Endothelial cell of umbilical vein (primary cell): Measurements from ENCODE around the gene SOWAHD. TPM values are rescaled to one million over a fixed set of nuclear protein-coding genes. Genes with fewer than 3 reads are reported as not detected.

Source experiments
- BruUV-seq: library from RNA; stranded (reverse); fragments of 400-500 nt; replicated peaks from 2 replicates; lab custom pipeline; 2021; lab: Mats Ljungman, UMichigan
- CTCF ChIA-PET: fragments of 300-600, 350-600 bp; sonication (Branson Sonifier 250); formaldehyde crosslinking; loops from one replicate; lab custom pipeline; 2021; ENCODE audit warnings: antibody characterized with exemption, inconsistent platforms; lab: Charles Lee
- POLR2A ChIA-PET: fragments of 300-600, 350-600 bp; sonication (Branson Sonifier 250); formaldehyde crosslinking; loops from one replicate; lab custom pipeline; 2021; ENCODE audit warnings: antibody characterized with exemption, inconsistent platforms; lab: Charles Lee
- DNase-seq: peaks from one replicate; pipeline ENCODE4 v3.0.0-alpha.2; 2011; ENCODE audit warnings: low read depth, low spot score
- FAIRE-seq: peaks from 2 replicates; lab custom pipeline; 2011; peaks lifted over from hg19 to GRCh38; lab: Jason Lieb, UNC
- H2AFZ ChIP-seq: 2 replicates; pipeline ENCODE4 v1.6.0; 2012; ENCODE audit warnings: low read depth, low read length, control low read depth, inconsistent platforms
- H3K27ac ChIP-seq: 2 replicates; pipeline ENCODE4 v1.5.1; 2011; ENCODE audit warnings: low read depth, mild to moderate bottlenecking, control low read depth, low read length, moderate library complexity; ENCODE audit not compliant: insufficient read depth
- H3K27me3 ChIP-seq, 2 experiments: 2 replicates each; pipeline versions ENCODE4 v1.6.0 to v1.6.1; 2011; ENCODE audit warnings: low read length in 2 of 2, mixed read lengths in 1 of 2; ENCODE audit not compliant: control insufficient read depth in 2 of 2, insufficient read depth in 2 of 2
- H3K36me3 ChIP-seq, 2 experiments: 2 replicates in 1 of 2; 3 replicates in 1 of 2; pipeline ENCODE4 v1.5.1; 2011; ENCODE audit warnings: low read length in 2 of 2, mild to moderate bottlenecking in 1 of 2, moderate library complexity in 1 of 2; ENCODE audit not compliant: control insufficient read depth in 2 of 2, insufficient read depth in 2 of 2; ENCODE audit errors: extremely low read depth in 1 of 2
- H3K4me1 ChIP-seq: 3 replicates; pipeline ENCODE4 v1.5.1; 2011; ENCODE audit warnings: mild to moderate bottlenecking, low read length; ENCODE audit not compliant: control insufficient read depth, insufficient read depth; ENCODE audit errors: extremely low read depth
- H3K4me2 ChIP-seq: 2 replicates; pipeline ENCODE4 v1.6.1; 2011; ENCODE audit warnings: low read length, control low read depth, mixed read lengths; ENCODE audit not compliant: insufficient read depth
- H3K4me3 ChIP-seq, 3 experiments: fragments of 200-600 bp in 1 of 3; sonication (generic), shearing (Covaris generic) in 1 of 3; replicated peaks in 1 of 3; 2 replicates each; pipeline ENCODE4 v1.5.1; 2011 to 2016; ENCODE audit warnings: control low read depth in 3 of 3, low read length in 3 of 3, mild to moderate bottlenecking in 2 of 3, inconsistent platforms in 1 of 3, low read depth in 1 of 3, moderate library complexity in 1 of 3; ENCODE audit not compliant: insufficient read depth in 1 of 3
- H3K79me2 ChIP-seq: 2 replicates; pipeline ENCODE4 v1.6.0; 2012; ENCODE audit warnings: low read length, inconsistent platforms; ENCODE audit not compliant: control insufficient read depth, insufficient read depth
- H3K9ac ChIP-seq: replicated peaks from 2 replicates; pipeline ENCODE3; 2011; ENCODE audit warnings: low read length, control low read depth; ENCODE audit not compliant: insufficient read depth; ENCODE audit errors: extremely low read depth
- H3K9me1 ChIP-seq: replicated peaks from 3 replicates; pipeline ENCODE4 v1.6.0; 2011; ENCODE audit warnings: mild to moderate bottlenecking, low read length; ENCODE audit not compliant: control insufficient read depth, insufficient read depth; ENCODE audit errors: extremely low read depth
- H3K9me3 ChIP-seq: replicated peaks from 2 replicates; pipeline ENCODE4 v1.5.1; 2012; ENCODE audit warnings: low read length, inconsistent platforms; ENCODE audit not compliant: control insufficient read depth, insufficient read depth
- H4K20me1 ChIP-seq: replicated peaks from 2 replicates; pipeline ENCODE3; 2011; ENCODE audit warnings: mild to moderate bottlenecking, low read length; ENCODE audit not compliant: control insufficient read depth, insufficient read depth; ENCODE audit errors: extremely low read depth
- EZH2 ChIP-seq: IDR thresholded peaks from 2 replicates; pipeline ENCODE4 v1.6.1; 2012; ENCODE audit warnings: borderline replicate concordance, low read depth, mild to moderate bottlenecking, moderate library complexity, low read length, inconsistent platforms; ENCODE audit not compliant: severe bottlenecking
- FOS ChIP-seq: IDR thresholded peaks from 2 replicates; pipeline ENCODE4 v1.6.1; 2011; ENCODE audit warnings: mild to moderate bottlenecking, low read length, moderate library complexity, borderline replicate concordance; ENCODE audit not compliant: insufficient read depth
- GATA2 ChIP-seq: IDR thresholded peaks from 2 replicates; pipeline ENCODE4 v1.7.0; 2011; ENCODE audit warnings: low read depth, mild to moderate bottlenecking, moderate library complexity, mixed read lengths, low read length; ENCODE audit not compliant: insufficient read length, insufficient read depth
- JUN ChIP-seq: IDR thresholded peaks from 2 replicates; pipeline ENCODE4 v1.6.1; 2011; ENCODE audit warnings: borderline replicate concordance, low read depth; ENCODE audit not compliant: insufficient read length, insufficient read depth
- MYC ChIP-seq: IDR thresholded peaks from one replicate; pipeline ENCODE4 v1.6.1; 2011; ENCODE audit warnings: mild to moderate bottlenecking, low read depth, low read length
- POLR2A ChIP-seq: IDR thresholded peaks from 2 replicates; pipeline ENCODE4 v1.6.1; 2012; ENCODE audit warnings: low read depth, mild to moderate bottlenecking, control low read depth, low read length
- POLR2AphosphoS5 ChIP-seq: IDR thresholded peaks from 2 replicates; pipeline ENCODE4 v1.6.1; 2012; ENCODE audit warnings: low read depth, mild to moderate bottlenecking, control low read depth, low read length, moderate library complexity; ENCODE audit not compliant: insufficient read depth
- dilution Hi-C: fragments of 300-500 bp; cut with MboI; formaldehyde crosslinking; loops from one replicate; pipeline ENCODE4 v1.15.0; 2019; ENCODE audit warnings: low sequenced_read_pairs; ENCODE audit not compliant: extremely low pct_ligation_motif_present
- intact Hi-C: fragments of 100-400 bp; cut with micrococcal nuclease; formaldehyde crosslinking; loops from one replicate; pipeline ENCODE4 v1.10.0; 2022
- polyA plus RNA-seq, 4 experiments: library from polyadenylated mRNA; depleted of rRNA in 3 of 4; stranded (reverse) in 3 of 4; unstranded in 1 of 4; fragments of >200 nt; gene quantifications; 2 replicates each; pipeline versions ENCODE4 v1.2.1 to v1.2.3, GENCODE V29; 2011 to 2012; ENCODE audit warnings: missing spikeins in 1 of 4
- total RNA-seq: library from RNA; stranded (reverse); gene quantifications from 2 replicates; pipeline ENCODE4 v1.2.3, GENCODE V29; 2021
- TF ChIP-seq, protein P1 (sequence below): IDR thresholded peaks from 2 replicates; pipeline ENCODE4 v1.6.1; 2011; ENCODE audit not compliant: insufficient read depth, insufficient read length
- TF ChIP-seq, protein P2 (sequence below), 2 donors: IDR thresholded peaks; 1 replicate in 1 of 2; 2 replicates in 1 of 2; pipeline ENCODE4 v1.5.1; 2011; ENCODE audit warnings: low read length in 2 of 2, mild to moderate bottlenecking in 2 of 2, moderate library complexity in 2 of 2, control low read depth in 1 of 2, inconsistent platforms in 1 of 2, low read depth in 1 of 2; ENCODE audit not compliant: insufficient read depth in 1 of 2; ENCODE audit errors: extremely low read depth in 1 of 2

SOWAHD gene
- total and polyA plus RNA-seq, 2 donors (not counting 3 experiments of a cell fraction or from before 2014, with no cell fraction given): not detected

DNA sequence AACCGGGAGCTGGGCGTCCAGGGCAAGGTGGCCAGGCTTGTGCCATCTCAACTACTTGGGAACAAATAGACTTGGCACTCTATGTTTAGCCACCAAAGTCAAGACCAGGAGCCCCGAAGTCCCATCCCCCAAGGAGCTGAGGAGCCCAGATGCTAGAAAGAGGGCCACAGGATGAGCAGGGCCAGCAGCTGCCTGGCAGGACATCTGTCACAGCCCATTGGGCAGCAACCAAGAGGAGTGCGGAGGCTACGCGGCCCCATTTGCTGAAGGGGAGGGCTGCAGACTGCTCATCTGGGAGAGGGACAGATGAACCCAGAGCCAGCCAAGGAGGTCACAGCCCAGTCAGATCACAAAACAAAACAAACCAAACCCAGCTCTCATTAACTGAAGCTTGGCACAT lies 22.9 kb upstream of the SOWAHD start:
- Histone ChIP-seq H3K4me3 (no peak overlapping the region), H3K4me1 (no peaks in the 10 kb centered on the region), H3K36me3 (no peaks in the 10 kb centered on the region), H3K27me3 (no peaks in the 10 kb centered on the region), H3K9me1 (no peaks in the 10 kb centered on the region), H4K20me1 (no peaks in the 10 kb centered on the region), H3K27ac (no peak overlapping the region), H3K79me2 (no peaks in the 10 kb centered on the region), H3K9me3 (no peaks in the 10 kb centered on the region), H2AFZ (no peak overlapping the region), H3K4me2 (no peak overlapping the region), H3K9ac (no peak overlapping the region)
- no TSS peak for BruUV-seq
- FAIRE-seq (no peak), DNase-seq (no peak)
- intact Hi-C loops (no loop called here), dilution Hi-C loops (no loop called here)
- POLR2A ChIA-PET: no interaction called here
- CTCF ChIA-PET: interaction anchor here (1.0 to 10.5 kb wide), 2 partner anchors 126 to 253 kb away, joined by 4 to 106 read pairs; no protein-coding TSS in a partner anchor
- TF ChIP-seq GATA2 (no peak), MYC (no peak), JUN (no peak), FOS (no peak), EZH2 (no peak), POLR2AphosphoS5 (no peak)
- TF ChIP-seq, protein P1, sequence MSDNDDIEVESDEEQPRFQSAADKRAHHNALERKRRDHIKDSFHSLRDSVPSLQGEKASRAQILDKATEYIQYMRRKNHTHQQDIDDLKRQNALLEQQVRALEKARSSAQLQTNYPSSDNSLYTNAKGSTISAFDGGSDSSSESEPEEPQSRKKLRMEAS: no peak

GRCh38 chrX:119736206-119736764 lies 22.1 kb upstream of the SOWAHD start:
- ChIA-PET CTCF (interaction anchor here (10.5 kb wide), 1 partner anchor 127 kb away, joined by 106 read pairs; no protein-coding TSS in a partner anchor), POLR2A (no interaction called here)
- dilution Hi-C loops (no loop called here), intact Hi-C loops (no loop called here)
- no peaks in the 10 kb centered on the region for H3K9me1 ChIP-seq
- FAIRE-seq (no peak), DNase-seq (no peak)
- no peaks in the 10 kb centered on the region for H4K20me1 ChIP-seq
- H3K9me3 ChIP-seq: no peaks in the 10 kb centered on the region
- TF ChIP-seq MYC (no peak), EZH2 (no peak), GATA2 (no peak), POLR2A (no peak), FOS (no peak), POLR2AphosphoS5 (no peak), JUN (no peak)
- TF ChIP-seq, protein P2, sequence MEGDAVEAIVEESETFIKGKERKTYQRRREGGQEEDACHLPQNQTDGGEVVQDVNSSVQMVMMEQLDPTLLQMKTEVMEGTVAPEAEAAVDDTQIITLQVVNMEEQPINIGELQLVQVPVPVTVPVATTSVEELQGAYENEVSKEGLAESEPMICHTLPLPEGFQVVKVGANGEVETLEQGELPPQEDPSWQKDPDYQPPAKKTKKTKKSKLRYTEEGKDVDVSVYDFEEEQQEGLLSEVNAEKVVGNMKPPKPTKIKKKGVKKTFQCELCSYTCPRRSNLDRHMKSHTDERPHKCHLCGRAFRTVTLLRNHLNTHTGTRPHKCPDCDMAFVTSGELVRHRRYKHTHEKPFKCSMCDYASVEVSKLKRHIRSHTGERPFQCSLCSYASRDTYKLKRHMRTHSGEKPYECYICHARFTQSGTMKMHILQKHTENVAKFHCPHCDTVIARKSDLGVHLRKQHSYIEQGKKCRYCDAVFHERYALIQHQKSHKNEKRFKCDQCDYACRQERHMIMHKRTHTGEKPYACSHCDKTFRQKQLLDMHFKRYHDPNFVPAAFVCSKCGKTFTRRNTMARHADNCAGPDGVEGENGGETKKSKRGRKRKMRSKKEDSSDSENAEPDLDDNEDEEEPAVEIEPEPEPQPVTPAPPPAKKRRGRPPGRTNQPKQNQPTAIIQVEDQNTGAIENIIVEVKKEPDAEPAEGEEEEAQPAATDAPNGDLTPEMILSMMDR (IDR thresholded peaks at IDR 0.05; ENCODE audit: extremely low read depth in 1 of 2, insufficient read depth in 1 of 2, low read depth in 1 of 2, low read length in 2 of 2): no peak
- TF ChIP-seq, protein P1: no peak
- no peak overlapping the region for H2AFZ ChIP-seq
- BruUV-seq: no TSS peak
- no peaks in the 10 kb centered on the region for H3K4me1 ChIP-seq
- no peaks in the 10 kb centered on the region for H3K36me3 ChIP-seq
- H3K79me2 ChIP-seq: no peaks in the 10 kb centered on the region
- H3K9ac ChIP-seq: no peak overlapping the region
- H3K27me3 ChIP-seq: no peaks in the 10 kb centered on the region
- no peak overlapping the region for H3K4me3 ChIP-seq
- no peak overlapping the region for H3K27ac ChIP-seq
- no peak overlapping the region for H3K4me2 ChIP-seq
